HepG2 (cell line): ENCODE measurements around the gene SYNE2. TPM values are rescaled to one million over a fixed set of nuclear protein-coding genes. Genes with fewer than 3 reads are reported as not detected.

Source experiments
- ATAC-seq: fragments of 200-7000 bp; cut with Tn5 transposase; 3 replicates; pipeline ENCODE4 v1.9.1; 2020; ENCODE audit warnings: mild to moderate bottlenecking, moderate library complexity
- BruUV-seq: library from RNA; stranded (reverse); fragments of 400-500 nt; replicated peaks from 2 replicates; lab custom pipeline; 2021; lab: Mats Ljungman, UMichigan
- CTCF ChIA-PET: fragments of 300-600 bp; formaldehyde crosslinking; extraction: SDS; loops from one replicate; lab custom pipeline; 2021; ENCODE audit warnings: low total read pairs, inconsistent platforms, low intra/inter-chr PET ratio; lab: Yijun Ruan, JAX
- POLR2A ChIA-PET: fragments of 350-600 bp; sonication (Branson Sonifier 250); formaldehyde crosslinking; loops from one replicate; lab custom pipeline; 2020; ENCODE audit warnings: antibody characterized with exemption, inconsistent platforms; lab: Yijun Ruan, JAX
- DNase-seq: peaks from one replicate; pipeline ENCODE4 v3.0.0-alpha.2; 2015; ENCODE audit warnings: low spot score
- FAIRE-seq: peaks from 3 replicates; lab custom pipeline; 2011; peaks lifted over from hg19 to GRCh38; lab: Jason Lieb, UNC
- H2AFZ ChIP-seq: one replicate; pipeline ENCODE4 v1.6.1; 2011; ENCODE audit warnings: low read length, inconsistent platforms
- H3K27ac ChIP-seq: fragments of 300-600 bp; 3 replicates; pipeline ENCODE4 v1.8.0; 2011; ENCODE audit warnings: mixed run types, mild to moderate bottlenecking, mixed read lengths, low read length, inconsistent platforms; ENCODE audit not compliant: insufficient read depth; ENCODE audit errors: extremely low read length
- H3K27me3 ChIP-seq, 2 experiments: fragments of 200-600 bp in 1 of 2; 2 replicates in 1 of 2; 3 replicates in 1 of 2; pipeline versions ENCODE4 v1.6.0 to v1.8.0; 2011; ENCODE audit warnings: low read length in 2 of 2, mild to moderate bottlenecking in 2 of 2, moderate library complexity in 2 of 2, inconsistent platforms in 1 of 2; ENCODE audit not compliant: insufficient read depth in 2 of 2, control insufficient read depth in 1 of 2
- H3K36me3 ChIP-seq, 2 experiments: fragments of 200-600 bp in 1 of 2; replicated peaks in 1 of 2; 2 replicates in 1 of 2; 3 replicates in 1 of 2; pipeline versions ENCODE4 v1.5.1 to v1.8.0; 2011; ENCODE audit warnings: low read length in 2 of 2, inconsistent platforms in 1 of 2; ENCODE audit not compliant: insufficient read depth in 2 of 2, control insufficient read depth in 1 of 2
- H3K4me1 ChIP-seq: 2 replicates; pipeline ENCODE4 v1.5.1; 2012; ENCODE audit warnings: low read length, inconsistent platforms; ENCODE audit not compliant: insufficient read depth
- H3K4me2 ChIP-seq: 2 replicates; pipeline ENCODE4 v1.6.0; 2011; ENCODE audit warnings: low read depth, low read length, inconsistent platforms
- H3K4me3 ChIP-seq, 3 experiments: fragments of 200-600 bp in 1 of 3; sonication (generic), shearing (Covaris generic) in 1 of 3; replicated peaks in 1 of 3; 2 replicates each; pipeline ENCODE4 v1.5.1; 2011 to 2016; ENCODE audit warnings: low read length in 3 of 3, inconsistent platforms in 2 of 3, low read depth in 2 of 3, mild to moderate bottlenecking in 2 of 3, control low read depth in 1 of 3, mixed read lengths in 1 of 3; ENCODE audit not compliant: insufficient read depth in 1 of 3
- H3K79me2 ChIP-seq: one replicate; pipeline ENCODE4 v1.6.1; 2011; ENCODE audit warnings: low read length, inconsistent platforms; ENCODE audit not compliant: insufficient read depth
- H3K9ac ChIP-seq: 2 replicates; pipeline ENCODE4 v1.6.0; 2011; ENCODE audit warnings: mild to moderate bottlenecking, low read depth, low read length, inconsistent platforms; ENCODE audit not compliant: insufficient read depth
- H3K9me3 ChIP-seq: 2 replicates; pipeline ENCODE4 v1.5.1; 2012; ENCODE audit warnings: mild to moderate bottlenecking, low read length
- H4K20me1 ChIP-seq: 2 replicates; pipeline ENCODE4 v1.6.0; 2011; ENCODE audit warnings: inconsistent platforms, mild to moderate bottlenecking, low read length, moderate library complexity; ENCODE audit not compliant: insufficient read depth
- SNAPC4 ChIP-seq: sonication (generic); formaldehyde crosslinking; IDR thresholded peaks from 2 replicates; pipeline ENCODE4 v1.4.0; 2020; ENCODE audit warnings: mild to moderate bottlenecking, missing genetic modification reagents
- ZMYM2 ChIP-seq: sonication (generic); formaldehyde crosslinking; IDR thresholded peaks from 2 replicates; pipeline ENCODE4 v1.8.0; 2022; ENCODE audit warnings: mild to moderate bottlenecking, missing genetic modification reagents
- ZNF710 ChIP-seq: sonication (generic); formaldehyde crosslinking; IDR thresholded peaks from 2 replicates; pipeline ENCODE4 v1.5.0; 2020; ENCODE audit warnings: mild to moderate bottlenecking, missing genetic modification reagents, borderline replicate concordance
- ZNF713 ChIP-seq: sonication (generic); formaldehyde crosslinking; IDR thresholded peaks from 2 replicates; pipeline ENCODE4 v1.4.0; 2020; ENCODE audit warnings: mild to moderate bottlenecking, missing genetic modification reagents
- WGBS: methylation state at CpG from one replicate; pipeline ENCODE4 v1.1.6; 2017; ENCODE audit warnings: low lambda C conversion rate; 5-methylcytosine and 5-hydroxymethylcytosine counted together
- in situ Hi-C: cut with HindIII; loops from 2 replicates; pipeline ENCODE4 v1.10.0; 2017; ENCODE audit warnings: low pct_unique_long_range_greater_than_20kb; ENCODE audit not compliant: extremely low pct_ligation_motif_present
- intact Hi-C: fragments of 100-400 bp; cut with micrococcal nuclease; formaldehyde crosslinking; loops from one replicate; pipeline ENCODE4 v1.10.0; 2022; ENCODE audit not compliant: unreplicated experiment
- polyA plus RNA-seq, 8 experiments: library from polyadenylated mRNA; depleted of rRNA in 3 of 8; stranded (reverse) in 7 of 8; unstranded in 1 of 8; fragments of >200 nt; fragmentation: Illumina TruSeq in 4 of 8; extraction: Trizol in 4 of 8; gene quantifications; 2 replicates each; pipeline versions ENCODE4 v1.2.1 to v1.2.3, GENCODE V29; 2011 to 2016; ENCODE audit warnings: low read depth in 4 of 8, missing spikeins in 1 of 8, mixed read lengths in 1 of 8; ENCODE audit not compliant: insufficient read depth in 1 of 8
- total RNA-seq, 5 experiments: library from RNA; depleted of rRNA; stranded (reverse); fragments of >200 nt; fragmentation: Illumina TruSeq; extraction: Trizol; gene quantifications; 2 replicates each; pipeline ENCODE4 v1.2.3, GENCODE V29; 2016; ENCODE audit warnings: low read depth in 1 of 5

SYNE2 gene
- total and polyA plus RNA-seq, 2 of the 13 experiments (the other 11 are each of a cell fraction or from before 2014, with no cell fraction given) = 6.2 to 13.3 TPM

GRCh38 chr14:64049616-64050381 is 197.0 kb downstream of the SYNE2 start:
- no peak overlapping the region for H2AFZ ChIP-seq

More at GRCh38 chr14:64049616-64050381, 197.0 kb downstream of the SYNE2 start:
- in situ Hi-C loops = no loop called here
- 85% methylated on average over 2 of the region's 2 CpGs for WGBS
- H3K9ac ChIP-seq = no peak overlapping the region
- no peak overlapping the region for H3K27ac ChIP-seq
- no peak for TF ChIP-seq ZMYM2
- no peak for TF ChIP-seq SNAPC4 (CRISPR knock-in tag)
- no peak for TF ChIP-seq ZNF710 (CRISPR knock-in tag)
- no peak for TF ChIP-seq ZNF713 (CRISPR knock-in tag)
- no peak overlapping the region for H3K4me3 ChIP-seq
- H3K9me3 ChIP-seq = no peaks in the 10 kb centered on the region
- no TSS peak for BruUV-seq
- ATAC-seq (no peak), DNase-seq (no peak), FAIRE-seq (no peak)
- H3K27me3 ChIP-seq = no peaks in the 10 kb centered on the region
- ChIA-PET POLR2A (no interaction called here), CTCF (no interaction called here)
- H3K36me3 ChIP-seq = no peaks in the 10 kb centered on the region
- H4K20me1 ChIP-seq = no peaks in the 10 kb centered on the region
- no peaks in the 10 kb centered on the region for H3K4me1 ChIP-seq
- no peaks in the 10 kb centered on the region for H3K79me2 ChIP-seq
- no peak overlapping the region for H3K4me2 ChIP-seq
- intact Hi-C loops = no loop called here
